Esophagus muscularis mucosa (tissue), 3 donors: Measurements from ENCODE around the gene AGR3.

Experiments used
- EP300 ChIP-seq: sonication (generic); formaldehyde crosslinking; IDR thresholded peaks from one replicate; pipeline ENCODE4 v1.6.1; 2017; ENCODE audit warnings: antibody characterized with exemption
- TF ChIP-seq, protein P1 (sequence below), 3 experiments: fragments of 200-600 bp in 2 of 3; fragments of 450-650 bp in 1 of 3; sonication (generic) in 2 of 3; IDR thresholded peaks; one replicate each; pipeline ENCODE4 v1.5.1; 2017 to 2019; ENCODE audit warnings: antibody characterized with exemption in 3 of 3, mild to moderate bottlenecking in 2 of 3, moderate library complexity in 1 of 3

DNA sequence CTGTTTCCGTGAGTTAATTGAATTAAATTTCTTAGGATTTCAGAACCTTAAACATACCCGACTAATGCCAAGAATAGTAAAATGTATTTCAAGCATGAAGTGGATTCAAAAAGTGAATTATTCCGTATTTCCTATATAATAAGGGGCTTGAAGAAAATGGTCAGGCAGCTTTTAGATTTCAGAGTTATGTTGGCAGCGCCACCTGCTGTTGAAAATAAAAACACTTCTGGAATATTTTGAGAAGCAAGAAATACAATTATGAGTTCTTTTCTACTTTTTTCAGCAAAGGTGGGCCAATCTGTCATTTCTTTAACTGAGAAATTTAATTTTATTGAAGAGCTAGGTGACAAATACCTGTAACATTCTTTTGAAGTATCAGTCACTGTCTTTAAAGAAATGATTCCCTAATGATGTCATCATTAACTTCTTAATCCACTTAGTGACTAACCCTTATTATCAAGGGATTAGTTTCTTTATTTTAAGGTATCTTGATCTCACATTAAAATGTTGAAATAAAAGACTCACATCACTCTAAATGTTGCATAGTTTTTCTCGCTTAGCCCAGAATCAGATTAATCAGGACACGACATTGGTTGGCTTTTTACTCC lies 36.6 kb upstream of the AGR3 start:
- TF ChIP-seq, protein P1, sequence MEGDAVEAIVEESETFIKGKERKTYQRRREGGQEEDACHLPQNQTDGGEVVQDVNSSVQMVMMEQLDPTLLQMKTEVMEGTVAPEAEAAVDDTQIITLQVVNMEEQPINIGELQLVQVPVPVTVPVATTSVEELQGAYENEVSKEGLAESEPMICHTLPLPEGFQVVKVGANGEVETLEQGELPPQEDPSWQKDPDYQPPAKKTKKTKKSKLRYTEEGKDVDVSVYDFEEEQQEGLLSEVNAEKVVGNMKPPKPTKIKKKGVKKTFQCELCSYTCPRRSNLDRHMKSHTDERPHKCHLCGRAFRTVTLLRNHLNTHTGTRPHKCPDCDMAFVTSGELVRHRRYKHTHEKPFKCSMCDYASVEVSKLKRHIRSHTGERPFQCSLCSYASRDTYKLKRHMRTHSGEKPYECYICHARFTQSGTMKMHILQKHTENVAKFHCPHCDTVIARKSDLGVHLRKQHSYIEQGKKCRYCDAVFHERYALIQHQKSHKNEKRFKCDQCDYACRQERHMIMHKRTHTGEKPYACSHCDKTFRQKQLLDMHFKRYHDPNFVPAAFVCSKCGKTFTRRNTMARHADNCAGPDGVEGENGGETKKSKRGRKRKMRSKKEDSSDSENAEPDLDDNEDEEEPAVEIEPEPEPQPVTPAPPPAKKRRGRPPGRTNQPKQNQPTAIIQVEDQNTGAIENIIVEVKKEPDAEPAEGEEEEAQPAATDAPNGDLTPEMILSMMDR (IDR thresholded peaks at IDR 0.05) = peak; percentile 61 to 77 (median 75)
- TF ChIP-seq EP300 = no peak
